ENCODE results near the gene TBCK.

Gene TBCK

GRCh38 chr4:106022454-106022853 lies 293.6 kb downstream of the TBCK start:
- no peak for TF ChIP-seq CTCF (IDR thresholded peaks at IDR 0.05; ENCODE audit: low read depth, low read length)
- no peak for DNase-seq (ENCODE audit: extremely low read depth, low read depth)

GRCh38 chr4:106021737-106022410 lies 294.1 kb downstream of the TBCK start:
- DNase-seq (ENCODE audit: extremely low read depth, low read depth): no peak
- no peak for TF ChIP-seq CTCF (IDR thresholded peaks at IDR 0.05; ENCODE audit: low read depth, low read length)

GRCh38 chr4:106019771-106020170 lies 296.2 kb downstream of the TBCK start:
- DNase-seq (ENCODE audit: extremely low read depth, low read depth): no peak
- TF ChIP-seq CTCF (IDR thresholded peaks at IDR 0.05; ENCODE audit: low read depth, low read length): no peak

GRCh38 chr4:106017975-106018374 lies 298.0 kb downstream of the TBCK start:
- no peak for DNase-seq (ENCODE audit: extremely low read depth, low read depth)
- no peak for TF ChIP-seq CTCF (IDR thresholded peaks at IDR 0.05; ENCODE audit: low read depth, low read length)

GRCh38 chr4:106011387-106011786 lies 304.6 kb downstream of the TBCK start:
- no peak for DNase-seq (ENCODE audit: extremely low read depth, low read depth)
- no peak for TF ChIP-seq CTCF (IDR thresholded peaks at IDR 0.05; ENCODE audit: low read depth, low read length)

- no peak for TF ChIP-seq CTCF (IDR thresholded peaks at IDR 0.05; ENCODE audit: low read depth, low read length)
- no peak for DNase-seq (ENCODE audit: extremely low read depth, low read depth)
Observed at GRCh38 chr4:106010761-106011160, 305.2 kb downstream of the TBCK start.

- no peak for TF ChIP-seq CTCF (IDR thresholded peaks at IDR 0.05; ENCODE audit: low read depth, low read length)
- DNase-seq (ENCODE audit: extremely low read depth, low read depth): no peak
Observed at GRCh38 chr4:106002994-106003393, 313.0 kb downstream of the TBCK start.

Data from AG09319 (cell line).